CD14-positive monocyte (primary cell): ENCODE results near the gene NPAS3. TPM values are rescaled to one million over a fixed set of nuclear protein-coding genes. Genes with fewer than 3 reads are reported as not detected.

Experiments used
- DNase-seq, 3 donors: peaks; one replicate each; pipeline ENCODE4 v3.0.0-alpha.2; 2011 to 2022
- H2AFZ ChIP-seq: 2 replicates; pipeline ENCODE4 v1.6.0; 2012; ENCODE audit warnings: mild to moderate bottlenecking, low read depth, low read length, inconsistent platforms; ENCODE audit not compliant: insufficient read depth, poor library complexity, severe bottlenecking
- H3K27ac ChIP-seq, 2 donors: 1 replicate in 1 of 2; 2 replicates in 1 of 2; pipeline ENCODE4 v1.5.1; 2012 to 2013; ENCODE audit warnings: low read length in 2 of 2, control low read depth in 1 of 2, inconsistent platforms in 1 of 2, low read depth in 1 of 2, mild to moderate bottlenecking in 1 of 2
- H3K27me3 ChIP-seq, 2 donors: one replicate each; pipeline versions ENCODE4 v1.6.0 to v1.6.1; 2011 to 2013; ENCODE audit warnings: low read length in 2 of 2; ENCODE audit not compliant: control insufficient read depth in 2 of 2, insufficient read depth in 2 of 2
- H3K36me3 ChIP-seq, 2 donors: replicated peaks in 1 of 2; 1 replicate in 1 of 2; 2 replicates in 1 of 2; pipeline versions ENCODE4 v1.5.1 to v1.6.1; 2012 to 2013; ENCODE audit warnings: low read length in 2 of 2, control low read depth in 1 of 2, inconsistent platforms in 1 of 2, mild to moderate bottlenecking in 1 of 2; ENCODE audit not compliant: insufficient read depth in 2 of 2, control insufficient read depth in 1 of 2
- H3K4me1 ChIP-seq, 2 donors: 1 replicate in 1 of 2; 2 replicates in 1 of 2; pipeline versions ENCODE4 v1.5.1 to v1.6.1; 2012 to 2013; ENCODE audit warnings: low read length in 2 of 2, control low read depth in 1 of 2, inconsistent platforms in 1 of 2, mild to moderate bottlenecking in 1 of 2, moderate library complexity in 1 of 2; ENCODE audit not compliant: insufficient read depth in 2 of 2, control insufficient read depth in 1 of 2
- H3K4me2 ChIP-seq: replicated peaks from 2 replicates; pipeline ENCODE3; 2012; ENCODE audit warnings: low read length, moderate library complexity, mild to moderate bottlenecking; ENCODE audit not compliant: poor library complexity, severe bottlenecking; ENCODE audit errors: extremely low read depth
- H3K4me3 ChIP-seq, 3 experiments: fragments of 200-600 bp in 1 of 3; sonication (generic) in 1 of 3; replicated peaks in 1 of 3; 1 replicate in 2 of 3; 2 replicates in 1 of 3; pipeline ENCODE4 v1.5.1; 2011 to 2013; ENCODE audit warnings: low read length in 3 of 3, mild to moderate bottlenecking in 3 of 3, control low read depth in 2 of 3, low read depth in 2 of 3, inconsistent platforms in 1 of 3, moderate library complexity in 1 of 3
- H3K79me2 ChIP-seq: 2 replicates; pipeline ENCODE4 v1.6.0; 2012; ENCODE audit warnings: mild to moderate bottlenecking, control low read depth, inconsistent platforms, low read length, moderate library complexity; ENCODE audit not compliant: insufficient read depth
- H3K9ac ChIP-seq: 2 replicates; pipeline ENCODE4 v1.6.0; 2017; ENCODE audit warnings: low read length, mild to moderate bottlenecking; ENCODE audit not compliant: insufficient read depth, poor library complexity, severe bottlenecking
- H3K9me3 ChIP-seq, 2 donors: replicated peaks in 1 of 2; 1 replicate in 1 of 2; 2 replicates in 1 of 2; pipeline versions ENCODE4 v1.5.1 to v1.6.1; 2012 to 2013; ENCODE audit warnings: low read length in 2 of 2, control low read depth in 1 of 2; ENCODE audit not compliant: control insufficient read depth in 1 of 2, insufficient read depth in 1 of 2
- H4K20me1 ChIP-seq: 2 replicates; pipeline ENCODE4 v1.6.0; 2012; ENCODE audit warnings: mild to moderate bottlenecking, low read length, control low read depth, moderate library complexity; ENCODE audit not compliant: insufficient read depth
- H3K27ac Mint-ChIP-seq, 7 donors: one replicate each; pipeline ENCODE4 v1.8.0; 2020; ENCODE audit warnings: mild to moderate bottlenecking in 7 of 7, mixed read lengths in 7 of 7, moderate library complexity in 6 of 7, inconsistent platforms in 2 of 7
- H3K27me3 Mint-ChIP-seq, 3 donors: one replicate each; pipeline ENCODE4 v1.8.0; 2021 to 2022; ENCODE audit warnings: low read depth in 3 of 3, mild to moderate bottlenecking in 3 of 3, mixed read lengths in 3 of 3, moderate library complexity in 3 of 3, inconsistent platforms in 1 of 3
- H3K36me3 Mint-ChIP-seq, 2 donors: one replicate each; pipeline ENCODE4 v1.8.0; 2020; ENCODE audit warnings: mixed read lengths in 2 of 2, inconsistent platforms in 1 of 2, mild to moderate bottlenecking in 1 of 2
- H3K4me1 Mint-ChIP-seq: one replicate; pipeline ENCODE4 v1.8.0; 2020; ENCODE audit warnings: mild to moderate bottlenecking, mixed read lengths
- H3K4me3 Mint-ChIP-seq, 2 donors: one replicate each; pipeline ENCODE4 v1.8.0; 2020; ENCODE audit warnings: mild to moderate bottlenecking in 2 of 2, mixed read lengths in 2 of 2, moderate library complexity in 1 of 2
- H3K9me3 Mint-ChIP-seq, 7 donors: one replicate each; pipeline ENCODE4 v1.8.0; 2020 to 2022; ENCODE audit warnings: mixed read lengths in 7 of 7, mild to moderate bottlenecking in 6 of 7, moderate library complexity in 6 of 7, inconsistent platforms in 2 of 7
- WGBS: methylation state at CpG from one replicate; pipeline ENCODE4 v1.1.5; 2013; ENCODE audit warnings: missing lambda C conversion rate; ENCODE audit not compliant: insufficient coverage; 5-methylcytosine and 5-hydroxymethylcytosine counted together
- intact Hi-C, 2 donors: fragments of 100-400 bp; cut with micrococcal nuclease; formaldehyde crosslinking; loops; one replicate each; pipeline versions ENCODE4 v1.15.0 to v1.15.1; 2023
- polyA plus RNA-seq, 3 donors: library from polyadenylated mRNA; depleted of rRNA in 1 of 3; unstranded in 2 of 3; stranded (reverse) in 1 of 3; fragments of 300-500 nt in 2 of 3; fragments of >200 nt in 1 of 3; fragmentation: Illumina TruSeq in 2 of 3; gene quantifications; 1 replicate in 2 of 3; 2 replicates in 1 of 3; pipeline ENCODE4 v1.2.3, GENCODE V29; 2012 to 2021
- TF ChIP-seq, protein P1 (sequence below): fragments of 200-600 bp; IDR thresholded peaks from one replicate; pipeline ENCODE4 v1.8.0; 2022; ENCODE audit warnings: antibody characterized with exemption, mild to moderate bottlenecking

NPAS3 gene
- polyA plus RNA-seq, 3 donors, result not detected

DNA sequence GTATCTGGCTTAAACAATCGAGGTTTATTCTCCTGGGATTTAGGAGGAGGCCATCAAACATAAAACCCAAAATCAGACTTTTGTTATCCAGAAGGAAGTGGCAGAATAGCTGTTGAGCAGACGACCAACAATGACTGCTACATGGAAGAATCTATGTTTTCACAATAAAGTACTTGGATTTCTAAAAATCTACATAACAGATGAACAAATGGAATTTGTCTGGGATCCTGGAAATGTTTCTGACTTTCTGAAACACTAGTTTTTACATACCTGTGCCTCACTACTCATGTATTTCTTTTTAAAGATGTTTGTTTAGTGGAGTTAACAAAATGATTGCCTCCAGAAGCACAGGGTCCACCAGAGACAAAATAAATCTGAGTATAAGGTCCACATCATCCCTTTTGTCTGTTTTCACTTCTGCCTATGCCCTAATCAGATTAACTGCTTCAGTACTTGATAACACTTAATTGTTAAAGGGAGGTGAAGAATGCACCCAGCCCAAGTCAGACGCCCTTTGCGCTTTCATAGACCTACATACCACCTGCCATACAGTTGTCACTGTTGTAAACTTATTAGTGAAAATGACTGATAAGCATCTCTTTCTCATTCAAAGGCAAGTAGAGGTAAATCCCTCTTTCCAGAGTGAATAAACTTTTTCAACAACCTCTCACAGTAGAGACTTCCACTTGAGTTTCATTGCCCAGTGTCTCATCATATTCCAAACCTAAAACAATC lies 847.6 kb downstream of the NPAS3 start:
- Mint-ChIP-seq H3K4me3 (no peak overlapping the region), H3K36me3 (no peaks in the 10 kb centered on the region), H3K4me1 (no peaks in the 10 kb centered on the region), H3K27me3 (peaks cover 7 to 11% (median 7%) of the 10 kb centered on the region in 3 donors), H3K9me3 (peaks cover 0 to 2% (median 0%) of the 10 kb centered on the region in 7 donors), H3K27ac (no peak overlapping the region)
- Histone ChIP-seq H4K20me1 (no peaks in the 10 kb centered on the region), H3K9ac (no peak overlapping the region), H3K79me2 (no peaks in the 10 kb centered on the region), H2AFZ (no peak overlapping the region), H3K9me3 (no peaks in the 10 kb centered on the region), H3K36me3 (no peaks in the 10 kb centered on the region), H3K4me3 (no peak overlapping the region), H3K27ac (no peak overlapping the region), H3K4me1 (no peaks in the 10 kb centered on the region), H3K4me2 (no peak overlapping the region), H3K27me3 (peaks cover 0 to under 1% of the 10 kb centered on the region in 2 donors)
- DNase-seq, result no peak
- WGBS, result no CpG with 5 or more reads among the region's 4 CpGs
- intact Hi-C loops, result no loop called here
- TF ChIP-seq, protein P1, sequence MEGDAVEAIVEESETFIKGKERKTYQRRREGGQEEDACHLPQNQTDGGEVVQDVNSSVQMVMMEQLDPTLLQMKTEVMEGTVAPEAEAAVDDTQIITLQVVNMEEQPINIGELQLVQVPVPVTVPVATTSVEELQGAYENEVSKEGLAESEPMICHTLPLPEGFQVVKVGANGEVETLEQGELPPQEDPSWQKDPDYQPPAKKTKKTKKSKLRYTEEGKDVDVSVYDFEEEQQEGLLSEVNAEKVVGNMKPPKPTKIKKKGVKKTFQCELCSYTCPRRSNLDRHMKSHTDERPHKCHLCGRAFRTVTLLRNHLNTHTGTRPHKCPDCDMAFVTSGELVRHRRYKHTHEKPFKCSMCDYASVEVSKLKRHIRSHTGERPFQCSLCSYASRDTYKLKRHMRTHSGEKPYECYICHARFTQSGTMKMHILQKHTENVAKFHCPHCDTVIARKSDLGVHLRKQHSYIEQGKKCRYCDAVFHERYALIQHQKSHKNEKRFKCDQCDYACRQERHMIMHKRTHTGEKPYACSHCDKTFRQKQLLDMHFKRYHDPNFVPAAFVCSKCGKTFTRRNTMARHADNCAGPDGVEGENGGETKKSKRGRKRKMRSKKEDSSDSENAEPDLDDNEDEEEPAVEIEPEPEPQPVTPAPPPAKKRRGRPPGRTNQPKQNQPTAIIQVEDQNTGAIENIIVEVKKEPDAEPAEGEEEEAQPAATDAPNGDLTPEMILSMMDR, result no peak

DNA sequence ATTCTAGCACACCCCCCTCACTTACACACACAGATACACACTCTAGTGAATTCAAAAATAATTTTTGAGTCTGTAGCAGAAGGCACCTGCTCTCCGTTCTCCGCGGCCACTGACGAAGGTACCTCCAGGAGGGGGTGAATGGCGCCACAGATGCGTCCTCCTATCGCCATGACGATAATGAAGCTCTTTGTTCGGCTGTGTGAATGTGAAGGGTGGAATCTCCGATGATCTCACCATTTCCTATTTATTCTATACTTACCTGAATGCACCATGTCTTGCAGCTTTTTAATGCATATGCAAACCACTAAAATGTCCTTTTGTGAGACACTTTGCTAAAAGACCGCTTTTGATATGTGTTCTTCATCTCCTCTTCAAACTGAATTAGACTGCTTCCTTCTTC lies 849.5 kb downstream of the NPAS3 start:
- Histone ChIP-seq H3K4me1 (no peaks in the 10 kb centered on the region), H3K36me3 (no peaks in the 10 kb centered on the region), H3K4me2 (no peak overlapping the region), H3K27ac (no peak overlapping the region), H3K27me3 (peaks cover 2 to 5% of the 10 kb centered on the region in 2 donors), H3K4me3 (no peak overlapping the region), H3K9me3 (no peaks in the 10 kb centered on the region), H4K20me1 (no peaks in the 10 kb centered on the region), H3K79me2 (no peaks in the 10 kb centered on the region), H3K9ac (no peak overlapping the region), H2AFZ (no peak overlapping the region)
- 100% methylated on average over 1 of the region's 11 CpGs for WGBS
- H3K36me3 Mint-ChIP-seq, result no peaks in the 10 kb centered on the region
- H3K27me3 Mint-ChIP-seq, result peaks cover 14 to 24% (median 14%) of the 10 kb centered on the region in 3 donors
- H3K4me1 Mint-ChIP-seq, result peaks cover 4% of the 10 kb centered on the region
- intact Hi-C loops, result no loop called here
- H3K9me3 Mint-ChIP-seq, result peaks cover 0 to 2% (median 0%) of the 10 kb centered on the region in 7 donors
- no peak for DNase-seq
- TF ChIP-seq, protein P1, result no peak
- no peak overlapping the region for H3K27ac Mint-ChIP-seq
- no peak overlapping the region for H3K4me3 Mint-ChIP-seq
